HG02943 (cell line): ENCODE results near the gene FBN3.
"Not testable (repeated sequence)": the region's sequence is repeated elsewhere in the genome, so short reads cannot be mapped to it uniquely, and the experiment has no call there.

Experiments
- ATAC-seq: cut with Tn5 transposase; IDR thresholded peaks from one replicate; pipeline ENCODE4 v1.9.1; 2021; ENCODE audit warnings: mild to moderate bottlenecking, low read depth, moderate library complexity; ENCODE audit not compliant: unreplicated experiment

The FBN3 gene

GRCh38 chr19:8064911-8065874 is 84.2 kb downstream of the FBN3 start:
- ATAC-seq, result no peak

- no peak for ATAC-seq
Observed at GRCh38 chr19:8057545-8058270, 91.7 kb downstream of the FBN3 start.

- ATAC-seq, result no peak
Observed at GRCh38 chr19:8056533-8056932, 92.9 kb downstream of the FBN3 start.

- ATAC-seq, result no peak
Observed at GRCh38 chr19:8054169-8054568, 95.2 kb downstream of the FBN3 start.

GRCh38 chr19:8052464-8052859 is 96.9 kb downstream of the FBN3 start, which contains the start of gene CCL25:
Gene CCL25, plus strand, starts transcription at chr19:8052760. Its CDS starts 290 bp downstream, at chr19:8053050.
- no peak for ATAC-seq

GRCh38 chr19:8050274-8051096 is 98.9 kb downstream of the FBN3 start:
- peak; percentile 76 for ATAC-seq

- no peak for ATAC-seq
Observed at GRCh38 chr19:8046569-8047165, 102.7 kb downstream of the FBN3 start.

- no peak for ATAC-seq
Observed at GRCh38 chr19:8045872-8046568, 103.4 kb downstream of the FBN3 start.

GRCh38 chr19:8044018-8044417 is 105.4 kb downstream of the FBN3 start:
- no peak for ATAC-seq

- no peak for ATAC-seq
Observed at GRCh38 chr19:8042900-8043299, 106.5 kb downstream of the FBN3 start.

GRCh38 chr19:8041531-8041931 is 107.9 kb downstream of the FBN3 start:
- ATAC-seq, result no peak

- no peak for ATAC-seq
Observed at GRCh38 chr19:8039231-8039630, 110.2 kb downstream of the FBN3 start.

- no peak for ATAC-seq
Observed at GRCh38 chr19:8038815-8039214, 110.6 kb downstream of the FBN3 start.

- no peak for ATAC-seq
Observed at GRCh38 chr19:8036434-8037099, 112.8 kb downstream of the FBN3 start.

GRCh38 chr19:8034178-8034525 is 115.2 kb downstream of the FBN3 start:
- no peak for ATAC-seq

GRCh38 chr19:8033287-8034177 is 115.9 kb downstream of the FBN3 start:
- not testable (repeated sequence) for ATAC-seq

- ATAC-seq, result no peak
Observed at GRCh38 chr19:8030960-8031359, 118.4 kb downstream of the FBN3 start.

- no peak for ATAC-seq
Observed at GRCh38 chr19:8028951-8029491, 120.4 kb downstream of the FBN3 start.
